Testis (tissue), 2 donors: ENCODE results near the gene SP3.

Experiments
- CTCF ChIP-seq, 3 experiments: fragments of 450-650 bp in 2 of 3; fragments of 200-600 bp in 1 of 3; sonication (generic) in 1 of 3; IDR thresholded peaks; one replicate each; pipeline ENCODE4 v1.5.1; 2016 to 2019; ENCODE audit warnings: antibody characterized with exemption in 3 of 3, mild to moderate bottlenecking in 2 of 3, moderate library complexity in 1 of 3
- POLR2A ChIP-seq: fragments of 450-650 bp; IDR thresholded peaks from one replicate; pipeline ENCODE4 v1.6.1; 2017; ENCODE audit warnings: antibody characterized with exemption, mild to moderate bottlenecking, moderate library complexity

- TF ChIP-seq CTCF (IDR thresholded peaks at IDR 0.05) (no peak), POLR2A (no peak)
These were observed 16.3 kb downstream of the SP3 start for GRCh38 chr2:173948842-173949241.
